ENCODE measurements around the gene AFAP1.

DNA sequence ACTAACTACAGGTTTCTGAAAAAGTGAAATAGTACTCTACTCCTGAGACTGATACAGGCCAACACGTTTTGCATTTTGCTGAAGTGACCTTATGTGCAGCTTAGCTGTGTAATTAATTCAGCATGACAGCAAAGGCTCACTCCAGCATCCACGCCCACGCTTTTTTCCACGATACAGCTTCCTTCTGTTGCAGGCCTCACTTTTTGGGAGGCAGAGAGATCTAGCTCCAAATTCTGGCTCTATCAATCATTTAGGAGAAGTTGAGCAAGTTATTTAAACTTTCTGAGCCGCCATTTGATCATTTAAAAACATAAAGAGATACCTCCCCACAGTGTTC, 160.3 kb downstream of the AFAP1 start:
- TF ChIP-seq, protein P1, sequence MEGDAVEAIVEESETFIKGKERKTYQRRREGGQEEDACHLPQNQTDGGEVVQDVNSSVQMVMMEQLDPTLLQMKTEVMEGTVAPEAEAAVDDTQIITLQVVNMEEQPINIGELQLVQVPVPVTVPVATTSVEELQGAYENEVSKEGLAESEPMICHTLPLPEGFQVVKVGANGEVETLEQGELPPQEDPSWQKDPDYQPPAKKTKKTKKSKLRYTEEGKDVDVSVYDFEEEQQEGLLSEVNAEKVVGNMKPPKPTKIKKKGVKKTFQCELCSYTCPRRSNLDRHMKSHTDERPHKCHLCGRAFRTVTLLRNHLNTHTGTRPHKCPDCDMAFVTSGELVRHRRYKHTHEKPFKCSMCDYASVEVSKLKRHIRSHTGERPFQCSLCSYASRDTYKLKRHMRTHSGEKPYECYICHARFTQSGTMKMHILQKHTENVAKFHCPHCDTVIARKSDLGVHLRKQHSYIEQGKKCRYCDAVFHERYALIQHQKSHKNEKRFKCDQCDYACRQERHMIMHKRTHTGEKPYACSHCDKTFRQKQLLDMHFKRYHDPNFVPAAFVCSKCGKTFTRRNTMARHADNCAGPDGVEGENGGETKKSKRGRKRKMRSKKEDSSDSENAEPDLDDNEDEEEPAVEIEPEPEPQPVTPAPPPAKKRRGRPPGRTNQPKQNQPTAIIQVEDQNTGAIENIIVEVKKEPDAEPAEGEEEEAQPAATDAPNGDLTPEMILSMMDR (conservative IDR thresholded peaks at IDR 0.05; ENCODE audit: low read length), result no peak
- TF ChIP-seq EZH2phosphoT487 (IDR thresholded peaks at IDR 0.05; ENCODE audit: borderline replicate concordance), result no peak

Measured in Loucy (cell line).